GM18511 (cell line): Measurements from ENCODE around the gene VMO1.
A peak's percentile ranks its signal among the peaks of the same experiment; 100 is the strongest.

Experiments
- ATAC-seq: cut with Tn5 transposase; IDR thresholded peaks from one replicate; pipeline ENCODE4 v1.9.1; 2021; ENCODE audit warnings: mild to moderate bottlenecking, moderate library complexity; ENCODE audit not compliant: unreplicated experiment

The VMO1 gene

GRCh38 chr17:4800462-4801196 lies 14.5 kb upstream of the VMO1 start:
- no peak for ATAC-seq

- ATAC-seq: no peak
Observed at GRCh38 chr17:4796552-4796920, 10.4 kb upstream of the VMO1 start.

GRCh38 chr17:4795168-4795567 lies 9.0 kb upstream of the VMO1 start:
- no peak for ATAC-seq

GRCh38 chr17:4790705-4791088 lies 4.5 kb upstream of the VMO1 start:
- no peak for ATAC-seq

GRCh38 chr17:4789951-4790704 lies 4.0 kb upstream of the VMO1 start:
- peak; percentile 84 for ATAC-seq

- ATAC-seq: peak; percentile 41
Observed at GRCh38 chr17:4789701-4789950, 3.5 kb upstream of the VMO1 start.

- ATAC-seq: no peak
Observed at GRCh38 chr17:4788807-4789700, 2.9 kb upstream of the VMO1 start, which contains the start of gene GLTPD2. Gene GLTPD2, plus strand, starts transcription at chr17:4788964. Its CDS starts 48 bp downstream, at chr17:4789012.

GRCh38 chr17:4788159-4788806 lies 2.1 kb upstream of the VMO1 start:
- ATAC-seq: no peak

GRCh38 chr17:4786516-4786915 lies 352 bp upstream of the VMO1 start:
- ATAC-seq: no peak

GRCh38 chr17:4785311-4786105 lies 656 bp downstream of the VMO1 start:
- ATAC-seq: no peak

- ATAC-seq: no peak
Observed at GRCh38 chr17:4782652-4783051, 3.5 kb downstream of the VMO1 start.

GRCh38 chr17:4780325-4780955 lies 5.7 kb downstream of the VMO1 start:
- ATAC-seq: no peak

GRCh38 chr17:4777969-4778760 lies 8.0 kb downstream of the VMO1 start:
- ATAC-seq: no peak

- ATAC-seq: no peak
Observed at GRCh38 chr17:4772235-4772613, 13.9 kb downstream of the VMO1 start.

GRCh38 chr17:4771519-4772234 lies 14.5 kb downstream of the VMO1 start, which contains the start of gene TM4SF5:
Gene TM4SF5, plus strand, starts transcription at chr17:4771886. Its CDS starts 37 bp downstream, at chr17:4771923.
- no peak for ATAC-seq

- ATAC-seq: no peak
Observed at GRCh38 chr17:4769628-4770027, 16.5 kb downstream of the VMO1 start.

- ATAC-seq: no peak
Observed at GRCh38 chr17:4768298-4768697, 17.9 kb downstream of the VMO1 start.

GRCh38 chr17:4766723-4767122 lies 19.4 kb downstream of the VMO1 start:
- ATAC-seq: no peak
